Astrocyte (in vitro differentiated cells and primary cell): ENCODE results near the gene SDHAF2.

Experiments used
- CTCF ChIP-seq: IDR thresholded peaks from 2 replicates; pipeline ENCODE4 v1.5.1; 2011; ENCODE audit warnings: low read depth, mild to moderate bottlenecking, inconsistent platforms, low read length, moderate library complexity; ENCODE audit not compliant: insufficient read depth
- EZH2 ChIP-seq: IDR thresholded peaks from 2 replicates; pipeline ENCODE4 v1.6.1; 2012; ENCODE audit warnings: mild to moderate bottlenecking, low read length, inconsistent platforms; ENCODE audit not compliant: insufficient read depth

- TF ChIP-seq CTCF, result no peak
- no peak for TF ChIP-seq EZH2
Measured at GRCh38 chr11:61425367-61426131, 4.4 kb upstream of the SDHAF2 start.
